Neural crest cell (in vitro differentiated cells): ENCODE measurements around the gene ZBTB20. TPM values are rescaled to one million over a fixed set of nuclear protein-coding genes. Genes with fewer than 3 reads are reported as not detected.

Experiments
- DNase-seq: peaks from one replicate; pipeline ENCODE4 v3.0.0; 2021; ENCODE audit warnings: low read depth, mixed read lengths, low spot score
- H3K27ac Mint-ChIP-seq: one replicate; pipeline ENCODE4 v1.8.0; 2021; ENCODE audit warnings: mild to moderate bottlenecking, mixed read lengths; ENCODE audit not compliant: unreplicated experiment
- H3K27me3 Mint-ChIP-seq: 2 replicates; pipeline ENCODE4 v1.8.0; 2021; ENCODE audit warnings: low read depth, mild to moderate bottlenecking, mixed read lengths
- H3K36me3 Mint-ChIP-seq: 2 replicates; pipeline ENCODE4 v1.8.0; 2021; ENCODE audit warnings: low read depth, mild to moderate bottlenecking, mixed read lengths
- H3K4me1 Mint-ChIP-seq: 2 replicates; pipeline ENCODE4 v1.8.0; 2021; ENCODE audit warnings: mixed read lengths
- H3K4me3 Mint-ChIP-seq: one replicate; pipeline ENCODE4 v1.8.0; 2021; ENCODE audit warnings: mild to moderate bottlenecking, mixed read lengths
- H3K9me3 Mint-ChIP-seq: 2 replicates; pipeline ENCODE4 v1.8.0; 2021; ENCODE audit warnings: mixed read lengths
- CTCF ChIP-seq: fragments of 200-600 bp; sonication (generic); conservative IDR thresholded peaks from 2 replicates; pipeline ENCODE4 v1.5.0; 2021; ENCODE audit warnings: antibody characterized with exemption, mild to moderate bottlenecking
- total RNA-seq: library from RNA; stranded (reverse); gene quantifications from 2 replicates; pipeline ENCODE4 v1.2.1, GENCODE V29; 2021

The ZBTB20 gene
- total RNA-seq, 1 donor from 2014 or later, result 12.4 TPM

GRCh38 chr3:115090712-115091111 lies 56.4 kb downstream of the ZBTB20 start:
- no peak for TF ChIP-seq CTCF
- H3K36me3 Mint-ChIP-seq, result no peaks in the 10 kb centered on the region
- peaks cover 17% of the 10 kb centered on the region for H3K4me1 Mint-ChIP-seq
- H3K27me3 Mint-ChIP-seq, result no peaks in the 10 kb centered on the region
- DNase-seq, result no peak
- no peaks in the 10 kb centered on the region for H3K9me3 Mint-ChIP-seq
- H3K4me3 Mint-ChIP-seq, result no peak overlapping the region
- no peak overlapping the region for H3K27ac Mint-ChIP-seq

- H3K27ac Mint-ChIP-seq, result no peak overlapping the region
- DNase-seq, result no peak
- TF ChIP-seq CTCF, result no peak
- peaks cover 20% of the 10 kb centered on the region for H3K4me1 Mint-ChIP-seq
- H3K4me3 Mint-ChIP-seq, result no peak overlapping the region
- H3K36me3 Mint-ChIP-seq, result no peaks in the 10 kb centered on the region
- no peaks in the 10 kb centered on the region for H3K9me3 Mint-ChIP-seq
- no peaks in the 10 kb centered on the region for H3K27me3 Mint-ChIP-seq
Observed at GRCh38 chr3:115089481-115089880, 57.6 kb downstream of the ZBTB20 start.

GRCh38 chr3:115087512-115087911 lies 59.6 kb downstream of the ZBTB20 start:
- Mint-ChIP-seq H3K27me3 (no peaks in the 10 kb centered on the region), H3K4me1 (peaks cover 16% of the 10 kb centered on the region), H3K27ac (no peak overlapping the region), H3K36me3 (no peaks in the 10 kb centered on the region), H3K9me3 (no peaks in the 10 kb centered on the region), H3K4me3 (no peak overlapping the region)
- no peak for DNase-seq
- no peak for TF ChIP-seq CTCF

- Mint-ChIP-seq H3K4me3 (no peak overlapping the region), H3K9me3 (no peaks in the 10 kb centered on the region), H3K36me3 (no peaks in the 10 kb centered on the region), H3K27me3 (no peaks in the 10 kb centered on the region), H3K4me1 (peaks cover 7% of the 10 kb centered on the region), H3K27ac (no peak overlapping the region)
- TF ChIP-seq CTCF, result no peak
- DNase-seq, result no peak
Observed at GRCh38 chr3:115086344-115086743, 60.7 kb downstream of the ZBTB20 start.

- no peaks in the 10 kb centered on the region for H3K9me3 Mint-ChIP-seq
- H3K27me3 Mint-ChIP-seq, result no peaks in the 10 kb centered on the region
- DNase-seq, result no peak
- no peak overlapping the region for H3K27ac Mint-ChIP-seq
- peak; percentile 47 for TF ChIP-seq CTCF
- peaks cover 11% of the 10 kb centered on the region for H3K4me1 Mint-ChIP-seq
- H3K36me3 Mint-ChIP-seq, result no peaks in the 10 kb centered on the region
- H3K4me3 Mint-ChIP-seq, result no peak overlapping the region
Observed at GRCh38 chr3:115085197-115085865, 61.8 kb downstream of the ZBTB20 start.
